Stimulated activated CD8-positive, alpha-beta memory T cell treated with anti-CD3 and anti-CD28 coated beads, Interleukin-7, amount 100 ng/mL, for 48 hours (primary cell): ENCODE measurements around the gene ZNF516.

Experiments used
- DNase-seq, 2 donors: peaks; one replicate each; pipeline ENCODE4 v3.0.0-alpha.2; 2020; ENCODE audit warnings: low read depth in 1 of 2; ENCODE audit errors: extremely low read depth in 1 of 2

ZNF516 gene

DNA sequence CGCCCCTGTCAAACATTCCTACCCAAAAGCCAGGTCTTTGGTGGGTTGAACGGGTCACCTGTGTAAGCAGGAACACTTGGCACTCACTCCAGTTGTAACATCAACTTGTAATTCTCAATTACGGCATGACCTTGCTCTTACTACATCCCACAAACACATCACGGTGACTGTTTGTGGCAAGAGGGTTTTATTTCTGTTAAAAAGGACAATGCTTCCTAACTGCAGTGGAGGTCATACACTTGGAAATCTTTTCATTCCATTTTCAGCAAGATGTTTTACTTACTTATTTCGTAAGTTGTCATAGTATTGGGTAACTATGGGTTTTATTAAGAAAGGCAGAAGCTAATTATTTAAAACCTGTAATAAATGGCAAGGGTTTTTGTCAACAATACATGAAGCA, 126.1 kb downstream of the ZNF516 start:
- DNase-seq = no peak

DNA sequence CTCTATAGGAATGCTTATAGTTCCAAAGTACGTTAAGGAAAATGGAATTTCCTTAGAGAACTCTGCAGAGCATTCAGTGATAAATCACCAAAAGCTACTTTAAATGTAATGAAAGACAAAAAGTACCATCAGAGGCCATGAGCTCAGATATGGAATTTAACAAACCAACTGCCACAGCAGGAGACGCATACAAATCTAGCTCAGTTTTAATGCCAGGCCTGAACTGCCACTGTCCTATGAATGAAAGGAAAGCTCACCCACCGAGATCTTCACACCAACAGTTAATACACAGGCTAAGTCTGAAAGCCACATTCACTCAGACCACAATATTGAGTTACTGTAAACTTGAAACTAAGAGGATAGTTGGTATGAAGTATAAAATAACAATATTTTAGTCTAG, 126.8 kb downstream of the ZNF516 start:
- no peak for DNase-seq

DNA sequence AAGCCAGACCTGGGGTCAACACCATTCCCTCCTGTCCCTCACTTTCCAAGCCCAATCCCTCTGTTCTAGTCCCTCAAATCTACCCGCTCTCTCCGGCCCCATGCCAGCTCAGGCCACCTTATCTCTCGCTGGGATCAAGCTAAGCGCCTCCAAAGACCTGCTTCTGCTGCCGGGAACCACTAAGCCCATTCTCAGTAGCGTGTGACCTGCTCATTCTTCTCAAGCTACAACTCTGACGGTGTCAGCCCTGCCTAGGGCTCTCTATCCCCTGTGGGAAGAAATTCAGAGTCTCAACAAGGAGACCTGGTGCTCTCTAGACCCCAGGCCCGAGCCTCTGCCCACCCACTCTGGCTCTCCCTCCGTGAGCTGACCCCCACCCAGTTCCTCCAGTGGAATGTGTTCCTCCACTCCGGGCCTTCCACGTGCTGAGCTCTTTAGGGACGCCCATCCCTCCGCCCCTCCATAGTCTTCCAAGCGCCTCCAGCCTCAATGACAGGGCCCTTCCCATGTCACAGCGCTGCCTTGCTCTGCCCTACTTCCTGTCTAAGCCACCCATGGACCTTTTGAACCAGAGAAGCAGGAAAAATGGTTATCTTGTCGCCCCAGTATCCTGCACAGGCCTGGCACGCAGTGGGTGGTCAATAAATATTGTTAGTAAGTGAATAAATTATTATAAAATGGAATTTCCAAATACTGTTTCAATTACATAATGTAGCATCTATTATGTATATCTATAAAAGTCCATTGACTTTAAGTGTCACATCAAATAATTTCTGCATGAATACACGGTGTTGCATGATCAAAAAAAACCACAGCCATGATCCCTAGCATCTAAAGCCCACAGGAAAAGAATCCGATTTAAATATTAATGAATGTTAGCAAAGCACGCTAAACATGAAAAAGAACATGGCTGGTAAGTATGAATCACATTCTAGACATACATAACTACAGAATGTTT, 127.6 kb downstream of the ZNF516 start:
- no peak for DNase-seq

DNA sequence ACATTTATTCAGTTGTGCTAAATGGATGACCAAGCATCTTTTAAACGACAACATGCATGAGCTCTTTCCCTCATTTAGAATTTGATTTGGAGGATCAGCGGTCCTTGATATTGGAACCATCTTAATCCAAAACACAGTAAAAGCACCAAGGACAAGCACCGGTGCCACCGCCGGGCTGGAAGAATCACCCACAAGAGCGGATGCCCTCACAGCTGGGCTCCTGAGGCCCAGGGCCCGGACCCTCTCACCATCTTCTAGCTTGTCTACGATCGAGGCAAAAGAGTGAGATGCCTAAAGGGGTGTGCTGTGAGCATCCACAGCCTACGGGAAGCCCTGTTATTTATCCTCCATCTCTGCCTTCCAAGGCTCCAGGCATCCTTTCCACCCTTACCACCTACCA, 129.5 kb downstream of the ZNF516 start:
- no peak for DNase-seq

DNA sequence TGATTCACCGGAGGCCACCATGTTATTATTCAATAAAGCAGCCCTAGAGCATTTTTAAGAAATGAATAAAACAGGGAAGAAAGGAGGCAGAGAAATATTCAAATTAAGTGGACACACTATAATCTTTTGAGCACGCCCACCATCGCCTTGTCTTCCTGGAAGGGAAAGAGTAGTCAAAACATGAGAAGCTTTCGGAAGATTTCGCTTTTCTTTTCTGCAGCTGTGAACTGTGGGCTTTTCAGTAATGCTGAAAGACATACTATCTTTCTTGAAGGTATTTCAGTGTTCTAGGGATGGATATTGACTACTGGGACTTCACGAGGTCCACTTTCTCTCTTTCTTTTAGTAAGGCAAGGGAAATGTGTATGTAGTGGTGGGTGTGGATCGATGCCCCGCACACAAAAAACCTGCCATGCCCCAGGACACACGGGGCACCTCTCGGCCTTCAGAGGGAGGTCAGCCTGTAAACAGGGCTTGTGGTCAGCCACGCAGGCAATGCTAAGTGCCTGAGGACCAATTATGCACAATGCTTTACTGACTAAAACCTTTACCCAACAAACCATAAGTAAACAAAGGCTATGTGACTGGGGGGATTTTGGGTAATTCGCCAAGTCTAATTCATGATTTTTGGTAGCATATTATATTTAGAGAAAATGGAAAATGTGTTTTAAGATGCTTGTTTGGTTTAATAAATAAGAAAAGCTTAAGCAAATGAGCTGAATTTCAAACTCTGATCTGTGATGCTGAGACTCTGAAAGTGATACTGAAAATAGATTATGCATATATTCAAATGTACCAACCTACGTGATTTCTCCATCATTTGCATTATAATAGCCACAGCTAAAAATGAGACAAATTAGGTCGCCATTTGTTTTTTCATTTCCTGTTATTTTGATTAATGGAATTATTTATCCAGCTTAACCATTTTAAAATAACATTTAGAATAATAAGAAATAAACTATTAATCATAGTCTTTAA, 130.5 kb downstream of the ZNF516 start:
- DNase-seq = no peak

DNA sequence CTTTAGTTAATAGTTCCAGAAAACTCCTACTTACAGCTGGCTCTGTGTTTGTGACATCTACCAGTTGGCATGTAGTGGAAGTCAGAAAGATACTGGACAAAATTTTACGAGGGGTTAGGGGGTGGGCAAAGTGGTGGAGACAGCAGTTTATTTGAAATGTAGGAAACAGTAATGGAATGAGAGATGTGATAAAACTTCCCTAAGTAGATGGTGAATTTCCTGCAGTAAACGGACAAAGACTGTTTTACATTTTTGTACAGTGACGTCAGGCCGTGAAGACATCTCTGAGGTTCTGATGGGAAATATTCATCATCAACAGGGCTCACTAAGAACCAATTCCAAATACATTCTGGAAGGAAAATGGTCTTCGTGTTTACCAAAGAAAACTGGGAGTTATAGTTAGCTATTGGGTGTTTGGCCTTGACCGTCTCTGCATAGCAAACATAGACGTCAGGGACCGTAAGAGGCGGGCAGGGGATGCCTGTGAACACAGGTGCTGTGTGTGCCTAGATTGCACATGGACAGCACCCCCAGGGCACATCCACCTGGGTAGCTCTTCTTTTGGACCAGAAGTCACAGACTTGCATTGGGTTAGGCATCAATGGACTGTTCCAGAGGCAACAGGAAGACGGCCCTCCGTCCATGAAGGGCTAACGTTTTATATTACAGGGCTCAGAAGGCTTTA, 131.5 kb downstream of the ZNF516 start:
- DNase-seq = no peak

DNA sequence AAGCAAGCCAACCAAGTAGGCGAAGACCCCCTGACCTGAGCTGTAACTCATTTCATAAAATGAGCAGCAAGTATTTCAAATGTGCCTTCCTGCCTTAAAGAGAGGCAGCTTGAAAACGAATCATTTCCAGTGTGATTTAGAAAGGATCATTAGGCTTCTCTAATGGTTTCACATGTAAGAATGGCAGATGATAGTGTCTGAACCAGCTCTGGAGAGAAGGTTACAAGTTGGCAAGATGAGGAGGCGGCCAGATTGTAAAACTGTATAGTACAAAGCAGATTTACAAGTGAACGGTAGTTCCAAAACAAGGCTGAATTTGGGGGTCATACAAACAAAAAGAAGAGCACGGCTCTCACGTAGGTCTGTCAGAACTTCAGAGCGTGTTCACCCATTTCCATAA, 132.4 kb downstream of the ZNF516 start:
- no peak for DNase-seq

DNA sequence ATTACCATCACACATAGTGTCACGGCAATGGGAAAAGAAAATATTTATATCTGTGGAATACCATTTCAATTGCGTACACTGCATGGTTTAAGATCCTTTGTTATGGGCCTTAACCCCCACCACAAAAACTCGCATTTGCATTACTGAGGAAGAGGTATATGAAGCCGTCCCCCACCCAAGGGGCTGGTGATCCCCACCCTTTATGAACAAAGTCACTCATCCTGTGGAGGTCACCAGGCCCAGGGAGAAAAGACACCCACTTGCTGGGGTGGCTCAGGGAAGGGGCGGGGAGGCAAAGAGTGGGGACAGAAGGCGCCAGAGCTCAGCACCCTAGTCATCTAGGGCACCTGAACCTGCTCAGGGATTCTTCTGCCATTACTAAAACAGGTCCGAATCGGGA, 133.8 kb downstream of the ZNF516 start:
- no peak for DNase-seq

DNA sequence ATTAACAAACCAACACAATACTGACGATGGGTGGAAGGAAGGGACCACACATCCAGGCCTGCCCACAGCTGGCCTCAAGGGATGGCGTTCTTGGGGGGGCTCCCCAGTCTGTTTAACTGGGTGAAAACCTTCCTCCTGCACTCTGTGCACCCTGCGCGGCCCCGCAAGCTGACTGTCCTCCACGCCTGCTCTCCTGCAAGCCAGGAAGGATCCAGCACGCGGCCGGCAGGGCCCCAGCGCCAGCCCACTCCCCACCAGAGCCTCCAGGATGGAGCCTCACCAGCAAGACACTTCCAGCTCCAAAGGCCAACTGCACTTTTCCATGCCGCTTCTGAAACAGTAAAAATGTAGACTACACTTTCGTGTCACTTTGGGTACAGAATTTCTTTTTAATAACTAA, 135.1 kb downstream of the ZNF516 start:
- no peak for DNase-seq

DNA sequence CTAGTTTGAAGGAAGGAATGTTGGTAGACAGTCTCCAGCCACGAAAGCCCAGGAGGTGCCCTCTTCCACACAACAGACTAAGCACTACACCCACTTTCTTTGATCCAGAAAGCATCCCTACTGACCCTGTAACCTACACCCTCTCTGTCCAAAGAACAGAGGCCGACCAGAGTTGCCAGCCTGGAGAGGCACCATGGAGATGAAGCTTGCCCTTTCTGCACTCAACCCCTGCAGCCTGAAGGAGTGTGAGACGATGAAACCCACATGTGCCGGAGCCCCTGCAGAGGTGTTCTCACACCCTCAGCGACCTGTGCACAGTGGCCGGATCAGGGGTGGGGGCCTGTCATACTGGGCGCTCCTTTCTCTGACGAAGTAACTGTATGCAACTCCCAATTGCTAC, 136.3 kb downstream of the ZNF516 start:
- DNase-seq = no peak

DNA sequence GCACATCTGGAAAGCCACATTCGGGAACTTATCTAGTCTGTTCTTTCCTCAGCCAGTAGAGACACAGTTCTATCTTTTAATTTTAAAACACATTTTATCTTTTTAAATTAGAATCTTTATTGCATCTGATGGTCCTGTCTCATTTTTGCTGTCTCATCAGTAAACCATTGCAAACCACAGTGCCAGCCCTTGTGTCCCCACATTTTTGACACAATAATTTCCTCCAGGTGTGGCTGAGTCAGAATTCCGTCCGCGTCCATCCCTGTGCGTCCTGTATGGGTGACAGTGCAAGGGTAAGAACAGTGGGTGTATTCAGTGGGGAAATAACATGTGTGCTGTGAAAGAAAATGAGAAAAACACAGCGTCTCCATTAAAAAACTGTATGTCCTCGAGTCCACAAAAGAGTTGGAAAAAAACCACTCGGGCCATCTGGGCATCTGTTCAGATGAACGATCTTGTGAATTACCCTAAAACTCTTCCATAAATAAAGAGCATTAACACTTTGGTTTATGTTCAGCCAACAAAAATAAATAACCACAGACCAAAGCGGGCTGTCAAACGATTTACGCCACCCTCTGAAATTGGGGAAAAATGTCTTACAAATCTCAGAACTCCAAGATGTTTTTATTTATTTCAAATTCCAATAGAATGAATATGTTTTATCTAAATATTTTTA, 137.3 kb downstream of the ZNF516 start:
- DNase-seq = no peak

DNA sequence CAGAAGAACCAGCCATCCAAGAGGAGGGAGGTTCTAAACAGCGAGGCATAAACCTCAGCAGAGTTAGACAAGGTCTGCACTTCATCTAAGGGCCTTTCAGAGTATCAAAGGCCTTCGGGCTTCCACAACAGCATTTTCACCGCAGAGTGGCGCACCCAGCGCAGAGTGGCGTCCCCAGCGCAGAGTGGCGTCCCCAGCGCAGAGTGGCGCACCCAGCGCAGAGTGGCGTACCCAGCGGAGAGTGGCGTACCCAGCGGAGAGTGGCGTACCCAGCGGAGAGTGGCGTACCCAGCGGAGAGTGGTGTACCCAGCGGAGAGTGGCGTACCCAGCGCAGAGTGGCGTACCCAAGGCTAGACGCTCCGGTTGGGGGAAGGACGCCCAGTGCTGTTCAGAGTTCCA, 137.9 kb downstream of the ZNF516 start:
- DNase-seq = no peak

DNA sequence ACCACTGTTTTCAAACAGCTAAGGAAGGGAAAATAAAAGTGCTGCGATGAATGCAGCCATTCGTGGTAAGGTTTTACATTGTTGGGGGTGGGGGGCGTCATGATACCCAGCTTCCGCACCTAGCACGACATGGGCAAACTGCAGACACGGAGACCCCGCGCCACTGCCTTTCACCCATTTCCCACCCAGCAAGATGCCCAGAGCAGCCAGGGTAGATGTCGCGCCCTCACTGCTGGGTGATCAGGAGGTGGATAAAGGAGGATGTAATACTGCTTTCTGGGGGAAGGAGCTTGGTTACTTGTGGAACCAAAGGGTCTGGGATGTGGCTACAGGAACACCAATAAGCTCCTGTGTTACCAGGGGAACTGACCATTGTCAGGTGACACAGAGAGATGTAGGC, 138.4 kb downstream of the ZNF516 start:
- no peak for DNase-seq

DNA sequence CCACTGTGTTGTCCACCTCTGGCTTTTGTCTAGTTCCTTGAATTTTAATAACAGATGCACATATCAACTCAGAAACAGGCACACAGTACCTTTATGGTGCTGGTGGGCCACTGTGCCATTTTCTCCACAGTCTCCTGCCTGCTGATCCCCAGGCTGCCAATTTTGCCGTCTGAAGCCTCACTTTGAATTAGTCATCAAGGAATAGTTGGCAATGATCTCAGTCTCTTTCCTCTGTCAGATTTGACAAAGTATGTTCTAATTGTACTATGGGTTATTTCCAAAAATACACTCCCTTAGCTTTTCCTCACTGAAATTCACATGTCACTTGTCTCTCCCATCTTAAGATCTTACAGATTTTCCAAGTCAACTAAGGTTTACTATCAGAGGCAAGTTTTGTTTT, 140.7 kb downstream of the ZNF516 start:
- no peak for DNase-seq

DNA sequence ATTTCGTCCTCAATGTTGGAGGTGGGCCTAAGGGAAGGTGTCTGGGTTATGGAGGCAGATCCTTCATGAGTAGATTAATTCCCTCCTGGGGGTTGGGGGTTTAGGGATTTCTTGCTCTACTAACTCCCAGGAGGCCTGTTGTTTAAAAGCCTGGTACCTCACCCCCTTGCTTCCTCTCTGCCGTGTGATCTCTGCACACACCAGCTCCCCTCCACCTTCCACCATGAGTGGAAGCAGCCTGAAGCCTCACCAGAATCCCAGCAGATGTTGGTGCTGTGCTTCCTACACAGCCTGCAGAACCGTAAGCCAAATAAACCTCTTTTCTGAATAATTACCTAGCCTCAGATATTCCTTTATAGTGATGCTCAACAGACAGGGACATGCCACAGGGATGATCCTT, 141.5 kb downstream of the ZNF516 start:
- DNase-seq = no peak

DNA sequence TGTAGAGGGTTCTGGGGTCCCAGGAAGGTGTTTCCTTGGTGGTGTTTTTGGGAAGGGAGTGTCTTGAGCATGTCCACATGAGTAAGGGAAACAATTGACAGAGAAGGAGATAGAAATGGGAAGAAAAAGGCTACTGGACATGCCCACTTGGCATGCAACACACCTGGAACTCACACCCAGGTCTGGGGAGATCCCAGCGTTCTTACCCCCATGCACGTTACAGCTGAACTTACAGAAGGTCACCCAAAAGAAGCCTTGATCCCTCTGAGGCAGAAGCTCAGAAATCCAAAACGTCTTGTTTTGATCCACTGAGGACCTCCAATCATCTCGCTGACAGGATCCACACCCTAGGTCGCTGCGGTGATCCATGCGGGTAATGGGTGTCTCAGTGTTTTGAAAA, 142.0 kb downstream of the ZNF516 start:
- no peak for DNase-seq

DNA sequence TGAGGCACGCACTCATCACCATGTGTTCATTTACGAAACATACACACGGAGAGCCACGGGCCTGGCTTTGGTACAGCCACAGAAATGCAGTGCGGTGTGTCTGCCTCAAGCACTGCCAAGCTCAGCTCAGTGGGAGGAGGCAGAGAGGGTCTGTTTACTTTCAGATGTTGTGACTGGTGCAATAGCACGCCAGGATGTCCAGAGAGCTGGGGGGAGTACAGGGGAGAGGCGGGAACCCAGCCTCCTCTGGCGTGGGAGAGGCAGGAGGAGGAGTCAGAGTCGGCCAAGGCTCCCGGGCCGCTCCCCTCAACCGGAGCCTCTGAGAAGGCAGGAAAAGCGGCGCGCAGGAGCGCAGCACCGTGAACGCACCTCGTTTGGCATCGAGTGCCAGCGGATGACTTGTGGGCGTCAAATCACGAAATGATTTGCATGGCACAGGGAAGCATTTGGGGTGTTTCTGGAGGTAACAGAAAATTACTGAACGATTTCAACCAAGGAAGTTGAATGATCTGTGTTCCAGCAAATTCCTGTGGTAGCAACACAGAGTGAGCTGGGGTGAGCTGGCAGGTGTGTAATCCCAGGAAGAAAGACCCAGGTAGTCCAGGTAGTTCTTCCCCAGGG, 143.0 kb downstream of the ZNF516 start:
- no peak for DNase-seq

DNA sequence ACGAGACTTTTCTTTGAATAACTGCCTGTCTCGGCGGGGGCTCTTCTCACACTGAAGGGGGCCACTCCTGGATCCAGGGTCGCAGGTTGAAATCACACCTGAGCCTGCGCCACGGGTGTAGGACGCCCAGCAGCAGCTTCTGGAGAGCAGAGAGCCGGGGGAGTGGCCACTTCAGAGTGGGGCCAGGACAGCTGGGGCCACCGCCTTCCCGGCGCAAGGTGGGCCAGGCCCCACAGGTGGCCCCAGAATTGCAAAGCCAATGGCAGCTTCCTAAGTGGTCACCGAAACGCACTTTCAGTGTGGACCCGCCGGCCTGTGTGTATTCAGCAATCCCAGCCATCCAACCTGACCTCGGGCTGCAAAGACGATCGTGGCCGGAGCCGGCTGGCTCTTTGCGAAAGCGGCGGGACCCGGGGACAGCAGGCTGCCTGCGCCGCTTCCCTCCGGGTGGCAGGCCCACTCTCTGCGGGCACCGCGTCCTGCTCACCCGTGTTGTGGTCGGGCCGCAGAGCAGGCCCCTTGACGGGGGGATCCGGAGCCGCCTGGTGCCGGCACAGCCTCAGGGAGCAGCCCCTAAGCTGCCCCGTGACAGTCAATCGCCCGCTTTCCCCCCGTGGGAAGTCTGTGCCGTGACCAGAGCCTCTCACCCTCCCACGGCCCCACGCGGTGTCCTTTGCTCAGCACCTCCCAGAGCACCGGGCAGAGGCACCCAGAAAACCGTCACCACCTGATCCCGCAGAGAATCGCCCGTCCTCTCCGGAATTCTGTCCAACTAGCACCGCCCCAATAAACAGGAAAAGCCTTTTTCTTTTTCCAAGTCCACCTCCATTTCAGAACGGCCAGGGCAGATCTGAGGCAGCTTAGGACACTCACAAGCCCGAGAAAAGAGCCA, 144.7 kb downstream of the ZNF516 start:
- DNase-seq = no peak

DNA sequence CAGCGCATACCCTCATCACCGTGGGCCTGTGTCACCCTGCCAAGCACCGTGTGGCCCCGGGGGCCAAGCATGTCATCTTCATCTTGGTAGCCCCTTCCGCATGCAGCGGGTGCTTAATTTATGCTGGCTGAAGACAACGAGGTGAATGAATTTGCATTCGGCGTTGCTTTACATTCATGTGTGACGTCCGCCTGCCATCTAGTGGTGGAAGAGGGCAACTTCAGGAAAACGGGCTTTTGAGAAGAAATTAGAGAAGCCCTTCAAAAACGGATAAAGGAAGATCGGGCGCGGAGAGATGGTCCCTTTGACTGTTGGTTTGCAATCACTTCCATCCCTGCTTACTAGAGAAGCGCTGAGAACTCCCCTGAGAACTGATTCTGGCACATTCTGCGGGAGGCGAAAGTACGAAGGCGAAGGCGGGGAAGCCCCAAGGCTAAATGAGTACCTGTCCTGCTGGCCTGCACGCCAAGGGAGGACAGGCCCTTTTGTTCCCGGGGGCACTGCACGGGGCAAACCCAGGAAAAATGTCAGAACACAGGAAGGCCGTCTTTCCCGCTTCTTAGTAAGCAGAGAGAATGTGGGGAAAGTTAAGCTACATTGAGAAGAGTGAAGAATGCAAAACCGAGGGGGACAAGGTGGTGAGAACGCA, 145.9 kb downstream of the ZNF516 start:
- peak in 1 of 2 donors; percentile 22 for DNase-seq
